HG02840 (cell line): ENCODE measurements around the gene MEIS2.
"Not testable (repeated sequence)": the region's sequence is repeated elsewhere in the genome, so short reads cannot be mapped to it uniquely, and the experiment has no call there.

Experiments
- ATAC-seq: cut with Tn5 transposase; IDR thresholded peaks from one replicate; pipeline ENCODE4 v1.9.1; 2021; ENCODE audit warnings: mild to moderate bottlenecking, moderate library complexity, moderate number of reproducible peaks; ENCODE audit not compliant: unreplicated experiment, low FRiP score

Gene MEIS2

GRCh38 chr15:37015035-37015434, 85.3 kb downstream of the MEIS2 start:
- no peak for ATAC-seq

DNA sequence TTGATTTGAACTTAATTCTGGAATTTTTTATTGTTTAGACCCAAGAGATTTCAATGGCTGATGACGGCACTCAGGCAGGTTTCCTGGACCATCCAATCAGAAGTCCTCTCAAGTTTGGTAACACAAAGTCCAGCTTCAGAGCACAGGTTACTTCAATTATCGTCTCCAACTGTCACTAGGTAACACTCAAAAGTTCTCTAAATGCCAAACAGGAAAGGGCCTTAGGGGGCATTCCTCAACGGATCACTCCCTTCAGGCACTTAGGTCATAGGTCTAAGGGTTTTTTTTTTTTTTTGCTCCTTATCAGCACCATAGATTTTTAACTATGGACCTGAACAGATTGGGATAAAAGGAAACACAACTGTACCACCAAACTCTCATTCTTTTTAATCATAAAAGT, 85.8 kb downstream of the MEIS2 start:
- no peak for ATAC-seq

DNA sequence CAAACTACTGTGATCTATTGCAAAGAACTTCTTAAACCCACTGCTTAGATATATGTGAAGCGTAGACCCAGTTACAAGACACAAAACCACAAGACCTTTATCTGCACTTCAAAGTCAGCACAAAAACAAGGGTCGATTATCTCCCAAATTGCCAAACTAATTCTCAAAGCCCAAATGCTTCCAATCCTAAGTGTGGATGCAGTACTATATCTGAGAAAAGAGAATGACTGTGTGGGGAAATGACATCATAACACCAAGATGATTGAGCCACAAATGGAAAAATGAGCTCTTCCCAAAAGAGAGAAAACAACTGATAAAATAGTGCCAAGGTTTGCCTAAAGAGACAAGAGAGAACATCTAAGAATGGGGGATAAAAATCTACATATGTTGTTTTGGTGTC, 86.2 kb downstream of the MEIS2 start:
- no peak for ATAC-seq

DNA sequence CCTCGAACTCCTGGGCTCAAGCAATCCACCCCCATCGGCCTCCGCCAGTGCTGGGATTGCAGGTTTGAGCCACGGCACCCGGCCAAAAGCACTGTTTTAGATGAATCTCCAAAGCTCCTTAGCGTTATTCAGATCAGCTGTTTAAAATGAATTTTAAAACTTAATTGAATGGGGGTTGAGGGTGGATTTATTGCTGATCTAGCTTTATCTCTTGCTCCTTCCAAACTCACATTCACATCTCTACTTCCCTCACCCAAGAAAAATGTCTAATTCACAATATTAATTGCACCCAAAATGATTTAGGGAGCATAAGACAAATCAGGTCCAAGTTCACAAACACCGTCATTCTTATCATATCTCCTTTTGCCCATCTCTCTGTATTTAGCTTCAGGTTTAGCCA, 89.8 kb downstream of the MEIS2 start:
- ATAC-seq: no peak

GRCh38 chr15:37009288-37009687, 91.1 kb downstream of the MEIS2 start:
- ATAC-seq: no peak

GRCh38 chr15:37008205-37008604, 92.1 kb downstream of the MEIS2 start:
- ATAC-seq: no peak

DNA sequence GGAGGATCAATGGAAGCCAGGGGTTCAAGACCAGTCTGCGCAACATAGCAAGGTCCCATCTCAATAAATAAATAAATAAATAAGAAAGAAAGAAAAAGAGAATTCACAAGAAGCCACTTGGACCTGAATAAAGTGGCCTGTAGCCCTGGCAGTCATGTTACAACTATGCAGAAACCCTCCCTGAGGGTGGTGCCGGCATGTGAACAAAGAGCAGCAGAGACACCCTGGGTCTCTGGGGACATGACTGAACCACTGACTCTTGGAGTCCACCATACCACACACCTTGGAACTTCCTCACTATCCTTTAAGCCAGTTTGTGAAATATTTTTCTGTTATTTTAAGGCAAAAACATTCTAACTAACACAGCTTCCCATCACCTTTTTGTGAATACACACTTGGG, 93.0 kb downstream of the MEIS2 start:
- ATAC-seq: no peak

- ATAC-seq: no peak
Measured at GRCh38 chr15:37004981-37005735, 95.2 kb downstream of the MEIS2 start.

DNA sequence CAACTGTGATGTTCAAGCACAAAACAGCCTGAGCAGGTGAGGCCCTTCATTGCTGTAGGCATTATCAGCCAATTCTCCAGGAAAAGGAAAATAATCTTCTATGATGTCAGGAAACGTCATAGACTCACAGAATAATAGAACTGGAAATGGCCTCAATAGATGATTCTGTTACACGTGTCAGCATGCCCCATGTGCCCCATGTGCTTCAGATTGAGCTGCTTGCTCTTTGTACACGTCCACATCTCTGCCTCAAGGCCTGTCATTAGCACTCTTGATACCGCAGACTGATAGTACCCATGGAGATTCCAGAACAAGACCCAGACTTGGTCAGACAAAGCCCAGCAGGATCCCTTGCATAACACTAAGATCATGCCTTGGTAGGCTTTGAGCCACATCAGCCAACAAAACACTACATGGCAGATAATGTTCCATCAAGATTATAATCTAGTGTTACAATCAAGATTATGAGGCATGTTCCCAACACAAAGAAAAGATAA, 95.9 kb downstream of the MEIS2 start:
- ATAC-seq: no peak

DNA sequence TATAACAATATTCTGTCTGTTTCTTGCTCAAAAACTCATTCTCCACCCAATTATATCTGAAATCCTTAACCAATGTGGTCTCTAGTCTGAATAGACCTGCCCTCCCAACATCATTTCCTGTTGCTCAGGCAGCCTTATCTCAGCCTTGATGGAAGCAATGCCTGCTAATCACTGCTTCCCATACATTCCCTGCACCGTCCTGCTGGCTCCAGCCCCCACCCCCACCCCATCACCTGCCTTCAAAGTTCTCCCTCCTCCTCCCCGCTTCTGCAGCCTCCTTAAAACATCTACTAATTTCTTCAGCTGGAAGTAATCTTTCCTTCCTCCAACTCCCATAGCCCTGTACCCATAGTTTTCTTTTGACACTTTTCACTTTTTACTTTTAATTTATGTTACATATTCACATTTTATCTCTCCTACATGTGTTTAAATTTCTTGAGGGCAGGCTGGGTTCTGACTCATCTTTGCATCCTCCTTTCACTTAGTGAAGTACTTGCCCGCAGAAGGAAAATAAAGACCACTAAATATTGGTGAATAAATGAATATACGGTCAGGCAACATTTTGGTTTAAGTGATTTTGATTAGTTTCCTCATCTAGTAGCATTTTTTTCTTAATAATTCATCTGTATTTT, 98.2 kb downstream of the MEIS2 start:
- ATAC-seq: no peak

DNA sequence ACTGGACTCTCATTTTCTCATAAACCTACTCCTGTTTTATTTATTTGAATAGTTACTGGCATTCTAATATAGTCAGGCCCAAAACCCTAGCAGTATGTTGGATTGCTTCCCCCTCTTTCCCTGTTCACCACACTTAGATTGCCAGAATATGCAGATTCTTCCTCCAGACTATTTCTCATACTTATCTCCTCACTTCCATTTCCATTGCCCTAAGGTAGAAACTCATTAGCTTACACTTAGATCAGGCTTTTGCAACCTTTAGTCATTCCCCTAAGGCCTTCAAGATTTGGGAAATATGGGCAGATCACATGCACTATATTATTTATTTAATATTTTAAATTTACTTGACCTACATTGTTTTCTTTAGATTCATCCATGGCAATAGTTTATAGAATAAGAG, 98.9 kb downstream of the MEIS2 start:
- no peak for ATAC-seq

- ATAC-seq: no peak
Measured at GRCh38 chr15:36999778-37000177, 100.6 kb downstream of the MEIS2 start.

GRCh38 chr15:36996538-36997181, 103.7 kb downstream of the MEIS2 start:
- no peak for ATAC-seq

- ATAC-seq: no peak
Measured at GRCh38 chr15:36996121-36996520, 104.2 kb downstream of the MEIS2 start.

- ATAC-seq: no peak
Measured at GRCh38 chr15:36994790-36995189, 105.6 kb downstream of the MEIS2 start.

- ATAC-seq: no peak
Measured at GRCh38 chr15:36992454-36992853, 107.9 kb downstream of the MEIS2 start.

DNA sequence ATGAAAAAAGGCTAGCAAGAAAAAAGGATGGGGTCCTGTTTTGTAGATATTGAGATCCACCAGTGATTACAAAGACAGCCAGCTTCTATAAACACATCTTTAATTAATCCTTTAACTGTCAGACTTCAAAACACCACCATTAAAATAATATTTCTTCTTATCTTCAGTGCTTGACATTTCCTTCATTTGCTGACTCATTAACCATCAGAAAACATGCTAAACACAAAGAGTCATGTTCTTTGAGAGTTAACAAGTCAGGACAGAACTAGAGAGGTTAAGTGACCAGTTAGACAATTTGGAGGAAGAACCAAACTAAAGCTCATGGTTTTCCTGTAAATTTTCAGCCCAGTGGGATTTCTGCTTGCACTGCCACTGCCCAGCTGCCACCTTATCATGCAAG, 111.4 kb downstream of the MEIS2 start:
- ATAC-seq: no peak

DNA sequence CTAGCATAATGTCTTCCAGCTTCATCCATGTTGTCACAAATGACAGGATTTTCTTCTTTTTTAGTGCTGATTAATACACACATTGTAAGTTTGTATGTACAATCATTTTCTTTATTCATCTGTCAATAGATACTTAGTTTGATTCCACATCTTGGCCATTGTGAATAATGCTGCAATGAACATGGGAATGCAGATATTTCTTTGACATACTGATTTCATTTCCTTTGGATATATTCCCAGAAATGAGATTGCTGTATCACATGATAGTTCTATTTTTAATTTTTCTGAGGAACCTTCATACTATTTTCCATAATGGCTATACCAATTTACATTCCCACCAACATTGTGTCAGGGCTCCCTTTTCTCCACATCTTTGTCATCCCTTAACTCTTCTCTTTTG, 117.9 kb downstream of the MEIS2 start:
- ATAC-seq: no peak

DNA sequence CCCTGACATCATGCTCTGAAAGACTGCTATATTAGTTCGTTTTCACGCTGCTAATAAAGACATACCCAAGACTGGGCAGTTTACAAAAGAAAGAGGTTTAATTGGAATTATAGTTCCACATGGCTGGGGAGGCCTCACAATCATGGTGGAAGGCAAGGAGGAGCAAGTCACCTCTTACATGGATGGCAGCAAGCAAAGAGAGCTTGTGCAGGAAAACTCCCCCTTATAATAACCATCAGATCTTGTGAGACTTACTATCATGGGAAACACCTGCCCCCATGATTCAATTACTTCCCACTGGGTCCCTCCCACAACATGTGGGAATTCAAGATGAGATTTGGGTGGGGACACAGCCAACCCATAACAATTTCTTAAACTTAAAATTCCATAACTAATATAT, 120.1 kb downstream of the MEIS2 start:
- not testable (repeated sequence) for ATAC-seq

DNA sequence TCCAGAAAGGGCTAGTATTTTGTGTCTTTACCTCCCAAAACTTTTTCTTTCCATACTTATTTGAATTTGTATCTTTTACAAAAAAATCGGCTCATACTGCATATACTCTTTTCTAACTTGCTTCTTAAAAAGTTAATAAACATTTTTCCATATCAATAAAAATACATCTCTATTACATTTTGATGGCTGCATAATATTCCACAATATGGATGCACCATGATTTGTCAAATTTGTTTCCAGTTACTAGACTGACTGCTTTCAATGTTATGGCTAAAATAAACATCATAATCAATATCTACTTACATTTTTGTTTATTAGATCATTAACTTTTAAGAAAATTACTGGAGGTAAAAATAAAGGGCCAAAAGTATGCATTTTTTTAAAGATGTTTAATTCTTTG, 121.7 kb downstream of the MEIS2 start:
- no peak for ATAC-seq

- ATAC-seq: no peak
Measured at GRCh38 chr15:36978126-36978525, 122.2 kb downstream of the MEIS2 start.

DNA sequence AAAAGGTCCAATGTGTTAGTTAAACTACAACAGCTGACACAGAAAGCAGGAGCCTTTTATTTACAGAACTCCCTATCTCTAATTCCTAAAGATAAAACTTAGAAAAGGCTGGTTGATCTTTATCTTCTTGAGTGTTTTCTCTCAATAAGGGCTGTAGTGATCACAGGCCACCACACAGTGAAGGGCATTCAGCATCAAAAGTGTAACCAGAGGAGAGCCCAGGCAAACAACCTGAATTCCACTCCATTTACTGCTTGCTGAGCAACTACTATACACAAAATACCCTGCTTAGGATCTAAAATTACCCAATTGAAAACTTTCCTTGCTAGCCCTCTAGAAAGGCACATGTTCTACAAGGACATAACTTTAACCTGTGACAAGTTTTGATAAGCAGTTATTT, 122.7 kb downstream of the MEIS2 start:
- ATAC-seq: no peak
